Transverse colon (tissue), 4 donors: ENCODE data around the gene WDR37. TPM values are rescaled to one million over a fixed set of nuclear protein-coding genes. Genes with fewer than 3 reads are reported as not detected.

Experiments
- DNase-seq: peaks from one replicate; pipeline ENCODE4 v3.0.0-alpha.2; 2019
- H3K27ac ChIP-seq, 4 donors: fragments of 200-600 bp; sonication (generic); 2 replicates each; pipeline ENCODE4 v1.5.1; 2016 to 2018; ENCODE audit warnings: inconsistent platforms in 4 of 4
- H3K27me3 ChIP-seq: fragments of 200-600 bp; sonication (generic); 2 replicates; pipeline ENCODE4 v1.5.1; 2017; ENCODE audit warnings: inconsistent platforms
- H3K36me3 ChIP-seq, 4 donors: fragments of 200-600 bp; sonication (generic); 2 replicates each; pipeline ENCODE4 v1.5.1; 2017 to 2019; ENCODE audit warnings: inconsistent platforms in 4 of 4
- H3K4me1 ChIP-seq, 4 donors: fragments of 200-600 bp; sonication (generic); 2 replicates each; pipeline ENCODE4 v1.5.1; 2017 to 2020; ENCODE audit warnings: inconsistent platforms in 4 of 4
- H3K4me3 ChIP-seq, 4 donors: fragments of 200-600 bp; sonication (generic); 1 replicate in 1 of 4; 2 replicates in 3 of 4; pipeline versions ENCODE4 v1.5.1 to v1.6.1; 2017 to 2019; ENCODE audit warnings: inconsistent platforms in 4 of 4
- H3K9me3 ChIP-seq, 2 donors: fragments of 200-600 bp; sonication (generic); 2 replicates each; pipeline ENCODE4 v1.5.1; 2017 to 2019; ENCODE audit warnings: inconsistent platforms in 2 of 2
- CTCF ChIP-seq, 5 experiments: fragments of 200-600 bp in 3 of 5; fragments of 450-650 bp in 2 of 5; sonication (generic) in 3 of 5; IDR thresholded peaks; 1 replicate in 2 of 5; 2 replicates in 3 of 5; pipeline ENCODE4 v1.5.1; 2016 to 2017; ENCODE audit warnings: antibody characterized with exemption in 5 of 5, inconsistent platforms in 3 of 5, mild to moderate bottlenecking in 2 of 5, moderate library complexity in 1 of 5
- EP300 ChIP-seq: sonication (generic); formaldehyde crosslinking; IDR thresholded peaks from one replicate; pipeline ENCODE4 v1.6.1; 2017; ENCODE audit warnings: antibody characterized with exemption, low read depth
- POLR2A ChIP-seq: fragments of 450-650 bp; IDR thresholded peaks from one replicate; pipeline ENCODE4 v1.6.1; 2016; ENCODE audit warnings: antibody characterized with exemption, mild to moderate bottlenecking, moderate library complexity
- POLR2AphosphoS5 ChIP-seq, 3 donors: sonication (generic); formaldehyde crosslinking; IDR thresholded peaks; one replicate each; pipeline ENCODE4 v1.6.1; 2016; ENCODE audit warnings: antibody characterized with exemption in 3 of 3
- WGBS, 2 donors: methylation state at CpG; one replicate each; pipeline ENCODE4 v1.1.5; 2018; ENCODE audit warnings: low coverage in 1 of 2; 5-methylcytosine and 5-hydroxymethylcytosine counted together
- in situ Hi-C, 4 donors: fragments of 200-750 bp; cut with MboI; loops; one replicate each; pipeline versions ENCODE4 v1.15.0 to v1.15.1; 2017; ENCODE audit warnings: low sequenced_read_pairs in 3 of 4, low pct_ligation_motif_present in 1 of 4, low pct_unique_long_range_greater_than_20kb in 1 of 4
- intact Hi-C: fragments of 100-400 bp; cut with DNase I; formaldehyde crosslinking; loops from one replicate; pipeline ENCODE4 v1.15.1; 2023; ENCODE audit warnings: low total_unique reads
- total RNA-seq, 4 donors: library from RNA; depleted of rRNA; stranded (reverse); fragments of >200 nt; gene quantifications; one replicate each; pipeline ENCODE4 v1.1.0, GENCODE V29; 2016

The WDR37 gene
- total RNA-seq, 4 donors from 2014 or later = 14.5 to 22.1 (median 19.7) TPM

- Histone ChIP-seq H3K27ac (peak overlapping the region; percentile 95 to 99 (median 98)), H3K36me3 (no peaks in the 10 kb centered on the region), H3K4me1 (peaks cover 29 to 53% (median 38%) of the 10 kb centered on the region in 4 donors), H3K27me3 (no peaks in the 10 kb centered on the region), H3K9me3 (no peaks in the 10 kb centered on the region), H3K4me3 (peak overlapping the region in 1 of 4 donors; percentile 65)
- in situ Hi-C loops = no loop called here
- TF ChIP-seq POLR2AphosphoS5 (IDR thresholded peaks at IDR 0.05) = no peak
- intact Hi-C loops = no loop called here
- DNase-seq = no peak
- 61 to 64% methylated on average over 4 to 6 of the region's 6 CpGs for WGBS, 2 donors
Measured at GRCh38 chr10:1054684-1055083, 1.5 kb upstream of the WDR37 start.

- Histone ChIP-seq H3K9me3 (no peaks in the 10 kb centered on the region), H3K27ac (peak overlapping the region; percentile 95 to 99 (median 98)), H3K4me3 (peak overlapping the region; percentile 62 to 97 (median 78)), H3K27me3 (no peaks in the 10 kb centered on the region), H3K4me1 (peaks cover 18 to 33% (median 24%) of the 10 kb centered on the region in 4 donors), H3K36me3 (no peaks in the 10 kb centered on the region)
- intact Hi-C loops = no loop called here
- TF ChIP-seq POLR2AphosphoS5 (IDR thresholded peaks at IDR 0.05) (no peak), POLR2A (no peak), CTCF (IDR thresholded peaks at IDR 0.05) (no peak), EP300 (no peak)
- WGBS, 2 donors = 0 to 1% methylated on average over 8 to 26 of the region's 26 CpGs
- DNase-seq = no peak
- in situ Hi-C loops = no loop called here
Measured at GRCh38 chr10:1057106-1057657, 997 bp downstream of the WDR37 start.

- Histone ChIP-seq H3K4me1 (peaks cover 18 to 33% (median 24%) of the 10 kb centered on the region in 4 donors), H3K9me3 (no peaks in the 10 kb centered on the region), H3K27ac (peak overlapping the region in 1 of 4 donors; percentile 95), H3K27me3 (no peaks in the 10 kb centered on the region), H3K4me3 (no peak overlapping the region), H3K36me3 (no peaks in the 10 kb centered on the region)
- in situ Hi-C loops = no loop called here
- no peak for DNase-seq
- intact Hi-C loops = no loop called here
- WGBS, 2 donors = 60 to 71% methylated on average over 5 to 7 of the region's 7 CpGs
- TF ChIP-seq CTCF (IDR thresholded peaks at IDR 0.05) (no peak), EP300 (no peak), POLR2A (no peak)
Measured at GRCh38 chr10:1058017-1058416, 1.8 kb downstream of the WDR37 start.

- DNase-seq = no peak
- H3K9me3 ChIP-seq = no peaks in the 10 kb centered on the region
- peaks cover 8 to 19% (median 18%) of the 10 kb centered on the region in 4 donors for H3K4me1 ChIP-seq
- H3K27ac ChIP-seq = no peak overlapping the region
- TF ChIP-seq CTCF (IDR thresholded peaks at IDR 0.05) = no peak
- TF ChIP-seq POLR2A = no peak
- no peak for TF ChIP-seq EP300
- TF ChIP-seq POLR2AphosphoS5 (IDR thresholded peaks at IDR 0.05) = no peak
- 90 to 96% methylated on average over 2 to 8 of the region's 8 CpGs for WGBS, 2 donors
- intact Hi-C loops = no loop called here
- no peak overlapping the region for H3K4me3 ChIP-seq
- H3K36me3 ChIP-seq = no peaks in the 10 kb centered on the region
- in situ Hi-C loops = no loop called here
- H3K27me3 ChIP-seq = no peaks in the 10 kb centered on the region
Measured at GRCh38 chr10:1059902-1060301, 3.7 kb downstream of the WDR37 start.
